NT2/D1 (cell line): ENCODE results near the gene LRBA.

Source experiments
- DNase-seq: peaks from one replicate; pipeline ENCODE4 v3.0.0-alpha.2; 2011; ENCODE audit warnings: low read depth, low spot score
- H3K27me3 ChIP-seq: 2 replicates; pipeline ENCODE4 v1.6.0; 2011; ENCODE audit warnings: mild to moderate bottlenecking; ENCODE audit not compliant: insufficient read length, insufficient read depth
- H3K36me3 ChIP-seq: 2 replicates; pipeline ENCODE4 v1.6.1; 2011; ENCODE audit warnings: mild to moderate bottlenecking, low read length, mixed read lengths; ENCODE audit not compliant: insufficient read depth, insufficient read length
- H3K4me1 ChIP-seq: 2 replicates; pipeline ENCODE4 v1.5.1; 2011; ENCODE audit not compliant: insufficient read depth, insufficient read length
- H3K4me3 ChIP-seq: 2 replicates; pipeline ENCODE4 v1.5.1; 2011; ENCODE audit warnings: low read depth; ENCODE audit not compliant: insufficient read length
- H3K9ac ChIP-seq: 2 replicates; pipeline ENCODE4 v1.6.0; 2011; ENCODE audit warnings: low read depth; ENCODE audit not compliant: insufficient read length
- H3K9me3 ChIP-seq: 2 replicates; pipeline ENCODE4 v1.5.1; 2011; ENCODE audit warnings: mild to moderate bottlenecking, low read length; ENCODE audit not compliant: insufficient read depth
- SUZ12 ChIP-seq: IDR thresholded peaks from 2 replicates; pipeline ENCODE4 v1.6.1; 2011; ENCODE audit not compliant: insufficient read length, insufficient read depth; ENCODE audit errors: extremely low read depth
- YY1 ChIP-seq: IDR thresholded peaks from 2 replicates; pipeline ENCODE4 v1.6.1; 2011; ENCODE audit not compliant: insufficient read length, insufficient read depth
- ZNF274 ChIP-seq: IDR thresholded peaks from 2 replicates; pipeline ENCODE4 v1.6.1; 2011; ENCODE audit warnings: mild to moderate bottlenecking, low read depth, low read length

Gene LRBA

DNA sequence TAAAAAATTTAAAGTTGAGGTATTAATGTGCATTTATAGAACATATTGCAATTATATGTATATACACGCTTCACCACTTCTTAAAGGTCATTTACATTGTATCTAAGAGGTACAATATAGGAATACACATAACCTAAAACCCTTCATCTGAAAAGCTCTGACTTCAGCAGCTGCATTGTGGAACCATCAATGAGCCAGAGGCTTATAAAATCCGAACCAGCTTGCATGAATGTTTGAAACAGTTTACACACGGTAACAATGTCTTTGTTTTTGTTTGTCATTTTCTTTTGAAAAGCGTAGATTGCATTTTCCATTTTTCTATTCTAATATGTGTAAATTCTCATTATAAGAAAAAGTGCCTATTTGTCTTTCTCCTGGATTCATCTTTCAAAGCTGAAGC, 715.3 kb downstream of the LRBA start:
- H3K36me3 ChIP-seq: no peaks in the 10 kb centered on the region
- H3K4me1 ChIP-seq: no peaks in the 10 kb centered on the region
- TF ChIP-seq SUZ12: no peak
- no peak for TF ChIP-seq ZNF274
- no peak for TF ChIP-seq YY1
- no peak for DNase-seq
- no peaks in the 10 kb centered on the region for H3K27me3 ChIP-seq
- no peak overlapping the region for H3K4me3 ChIP-seq
- no peaks in the 10 kb centered on the region for H3K9me3 ChIP-seq
- no peak overlapping the region for H3K9ac ChIP-seq

GRCh38 chr4:150297861-150298474, 717.1 kb downstream of the LRBA start:
- Histone ChIP-seq H3K36me3 (no peaks in the 10 kb centered on the region), H3K9me3 (no peaks in the 10 kb centered on the region), H3K27me3 (no peaks in the 10 kb centered on the region), H3K4me3 (no peak overlapping the region), H3K4me1 (no peaks in the 10 kb centered on the region), H3K9ac (no peak overlapping the region)
- DNase-seq: no peak
- TF ChIP-seq ZNF274 (no peak), SUZ12 (no peak), YY1 (no peak)

- no peaks in the 10 kb centered on the region for H3K36me3 ChIP-seq
- no peak for DNase-seq
- H3K9me3 ChIP-seq: no peaks in the 10 kb centered on the region
- no peaks in the 10 kb centered on the region for H3K4me1 ChIP-seq
- no peak overlapping the region for H3K4me3 ChIP-seq
- H3K9ac ChIP-seq: no peak overlapping the region
- TF ChIP-seq YY1 (no peak), ZNF274 (no peak), SUZ12 (no peak)
- H3K27me3 ChIP-seq: no peaks in the 10 kb centered on the region
Observed at GRCh38 chr4:150289881-150290280, 725.2 kb downstream of the LRBA start.

- no peaks in the 10 kb centered on the region for H3K4me1 ChIP-seq
- H3K4me3 ChIP-seq: no peak overlapping the region
- H3K9me3 ChIP-seq: no peaks in the 10 kb centered on the region
- DNase-seq: no peak
- H3K9ac ChIP-seq: no peak overlapping the region
- H3K27me3 ChIP-seq: no peaks in the 10 kb centered on the region
- no peaks in the 10 kb centered on the region for H3K36me3 ChIP-seq
- TF ChIP-seq YY1 (no peak), ZNF274 (no peak)
Observed at GRCh38 chr4:150289198-150289597, 725.9 kb downstream of the LRBA start.

DNA sequence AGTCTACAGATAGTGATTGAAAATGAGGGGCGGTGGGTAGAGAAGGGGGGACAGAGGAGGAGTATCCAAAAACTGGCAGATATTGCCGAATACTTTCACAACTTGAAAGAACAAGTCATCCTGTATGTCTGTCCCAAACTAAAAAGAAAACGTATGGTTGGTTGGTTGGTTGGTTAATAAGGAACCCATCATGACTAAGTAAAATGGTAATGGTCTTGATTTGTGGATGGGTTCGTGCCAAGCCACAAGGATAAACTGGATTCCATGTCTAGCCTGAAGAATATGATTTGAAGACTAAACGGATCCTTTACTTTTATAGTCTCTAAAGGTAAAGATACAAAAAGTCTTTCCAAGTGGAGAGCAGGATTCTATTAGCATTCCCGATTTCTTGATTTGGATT, 728.4 kb downstream of the LRBA start:
- Histone ChIP-seq H3K36me3 (no peaks in the 10 kb centered on the region), H3K9ac (no peak overlapping the region), H3K27me3 (no peaks in the 10 kb centered on the region), H3K9me3 (no peaks in the 10 kb centered on the region), H3K4me1 (no peaks in the 10 kb centered on the region), H3K4me3 (no peak overlapping the region)
- TF ChIP-seq YY1: no peak
- TF ChIP-seq ZNF274: no peak
- no peak for TF ChIP-seq SUZ12
- no peak for DNase-seq

DNA sequence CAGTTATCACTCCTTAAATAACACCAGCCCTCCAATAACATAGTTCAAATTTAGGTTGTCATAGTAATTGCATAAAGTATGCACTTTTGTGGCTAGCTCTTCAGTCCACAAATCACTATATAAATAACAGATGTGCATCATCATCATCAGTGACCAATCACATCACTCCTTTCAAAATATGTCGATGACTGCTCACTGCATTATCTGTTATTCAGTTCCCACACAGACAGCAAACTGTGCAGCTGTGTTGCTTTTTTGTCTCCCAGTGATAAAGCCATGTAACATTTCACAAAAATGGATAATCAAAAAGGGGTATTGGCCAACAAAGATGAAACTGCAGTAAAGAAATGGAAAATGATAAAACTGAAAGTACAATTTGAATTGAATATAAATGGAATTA, 731.4 kb downstream of the LRBA start:
- Histone ChIP-seq H3K9me3 (no peaks in the 10 kb centered on the region), H3K9ac (no peak overlapping the region), H3K4me3 (no peak overlapping the region), H3K36me3 (no peaks in the 10 kb centered on the region), H3K27me3 (no peaks in the 10 kb centered on the region), H3K4me1 (no peaks in the 10 kb centered on the region)
- no peak for DNase-seq
- TF ChIP-seq YY1 (no peak), SUZ12 (no peak), ZNF274 (no peak)

DNA sequence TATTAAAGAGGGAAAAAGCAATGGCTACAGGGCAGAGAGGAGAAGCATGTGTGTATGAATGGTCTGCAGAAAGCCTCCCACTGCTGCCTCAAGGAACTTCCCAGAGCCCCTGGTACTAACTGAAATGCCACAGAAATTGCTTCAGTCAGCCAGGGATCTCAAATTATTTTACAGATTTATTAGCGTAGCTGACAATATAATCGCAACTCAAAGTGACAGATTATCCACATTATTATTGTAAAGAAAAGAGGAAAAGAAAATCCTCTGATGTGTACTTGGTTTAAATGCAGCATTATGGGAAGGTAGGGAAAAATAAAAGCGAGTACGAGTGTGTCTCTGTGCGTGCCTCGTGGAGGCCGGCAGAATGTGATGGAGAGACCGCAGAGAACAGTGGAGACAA, 734.1 kb downstream of the LRBA start:
- TF ChIP-seq ZNF274: no peak
- TF ChIP-seq YY1: no peak
- no peak for TF ChIP-seq SUZ12
- Histone ChIP-seq H3K9ac (no peak overlapping the region), H3K4me1 (no peaks in the 10 kb centered on the region), H3K4me3 (no peak overlapping the region), H3K9me3 (no peaks in the 10 kb centered on the region), H3K27me3 (no peaks in the 10 kb centered on the region), H3K36me3 (no peaks in the 10 kb centered on the region)
- no peak for DNase-seq
